MM.1S (cell line): Measurements from ENCODE around the gene HARS2.
"Not testable (repeated sequence)": the region's sequence is repeated elsewhere in the genome, so short reads cannot be mapped to it uniquely, and the experiment has no call there.

Source experiments
- DNase-seq: peaks from one replicate; pipeline ENCODE4 v3.0.0-alpha.2; 2015
- H2AFZ ChIP-seq: fragments of 300-600 bp; sonication (generic); 2 replicates; pipeline ENCODE4 v1.6.0; 2016; ENCODE audit warnings: antibody characterized with exemption, low read length
- H3F3A ChIP-seq: fragments of 300-600 bp; sonication (generic); 2 replicates; pipeline ENCODE4 v1.6.1; 2016; ENCODE audit warnings: mild to moderate bottlenecking, antibody characterized with exemption, low read length, moderate library complexity, mixed read lengths; ENCODE audit not compliant: insufficient read depth
- H3K27ac ChIP-seq: fragments of 300-600 bp; sonication (generic); 2 replicates; pipeline ENCODE4 v1.5.1; 2016; ENCODE audit warnings: mild to moderate bottlenecking, low read length
- H3K27me3 ChIP-seq: fragments of 300-600 bp; sonication (generic); replicated peaks from 2 replicates; pipeline ENCODE4 v1.6.0; 2016; ENCODE audit warnings: low read length; ENCODE audit not compliant: insufficient read depth
- H3K36me3 ChIP-seq: fragments of 300-600 bp; sonication (generic); replicated peaks from 2 replicates; pipeline ENCODE4 v1.6.1; 2016; ENCODE audit warnings: mild to moderate bottlenecking, low read length, mixed read lengths; ENCODE audit not compliant: insufficient read depth
- H3K4me1 ChIP-seq: fragments of 300-600 bp; sonication (generic); 2 replicates; pipeline ENCODE4 v1.6.1; 2016; ENCODE audit warnings: low read length, mixed read lengths
- H3K4me2 ChIP-seq: fragments of 300-600 bp; sonication (generic); 2 replicates; pipeline ENCODE4 v1.6.0; 2016; ENCODE audit warnings: low read depth, low read length
- H3K4me3 ChIP-seq: fragments of 300-600 bp; sonication (generic); 2 replicates; pipeline ENCODE4 v1.5.1; 2016; ENCODE audit warnings: low read length, mixed read lengths
- H3K79me2 ChIP-seq: fragments of 300-600 bp; sonication (generic); 2 replicates; pipeline ENCODE4 v1.6.1; 2016; ENCODE audit warnings: mixed run types, low read length, mixed read lengths
- H3K9ac ChIP-seq: fragments of 300-600 bp; sonication (generic); 2 replicates; pipeline ENCODE4 v1.6.1; 2016; ENCODE audit warnings: low read length, mixed read lengths
- H3K9me2 ChIP-seq: fragments of 300-600 bp; sonication (generic); replicated peaks from 2 replicates; pipeline ENCODE4 v1.6.1; 2016; ENCODE audit warnings: mild to moderate bottlenecking, low read length, mixed read lengths; ENCODE audit not compliant: insufficient read depth
- H3K9me3 ChIP-seq: fragments of 300-600 bp; sonication (generic); replicated peaks from 2 replicates; pipeline ENCODE4 v1.6.1; 2016; ENCODE audit warnings: mild to moderate bottlenecking, low read length, mixed read lengths; ENCODE audit not compliant: insufficient read depth
- H4K20me1 ChIP-seq: fragments of 300-600 bp; sonication (generic); 2 replicates; pipeline ENCODE4 v1.6.1; 2016; ENCODE audit warnings: mild to moderate bottlenecking, low read length, moderate library complexity, mixed read lengths; ENCODE audit not compliant: insufficient read depth
- EZH2 ChIP-seq: fragments of 300-600 bp; sonication (generic); optimal IDR thresholded peaks from 2 replicates; pipeline ENCODE3; 2017; ENCODE audit warnings: low read depth, mild to moderate bottlenecking, antibody characterized with exemption, low read length, mixed read lengths
- EZH2phosphoT487 ChIP-seq: fragments of 300-600 bp; sonication (generic); IDR thresholded peaks from 2 replicates; pipeline ENCODE4 v1.6.1; 2018; ENCODE audit warnings: antibody characterized with exemption, low read length
- TF ChIP-seq, protein P1 (sequence below): fragments of 300-600 bp; sonication (generic); IDR thresholded peaks from 2 replicates; pipeline ENCODE4 v1.5.1; 2016; ENCODE audit warnings: antibody characterized with exemption, low read length, mixed read lengths

HARS2 gene

DNA sequence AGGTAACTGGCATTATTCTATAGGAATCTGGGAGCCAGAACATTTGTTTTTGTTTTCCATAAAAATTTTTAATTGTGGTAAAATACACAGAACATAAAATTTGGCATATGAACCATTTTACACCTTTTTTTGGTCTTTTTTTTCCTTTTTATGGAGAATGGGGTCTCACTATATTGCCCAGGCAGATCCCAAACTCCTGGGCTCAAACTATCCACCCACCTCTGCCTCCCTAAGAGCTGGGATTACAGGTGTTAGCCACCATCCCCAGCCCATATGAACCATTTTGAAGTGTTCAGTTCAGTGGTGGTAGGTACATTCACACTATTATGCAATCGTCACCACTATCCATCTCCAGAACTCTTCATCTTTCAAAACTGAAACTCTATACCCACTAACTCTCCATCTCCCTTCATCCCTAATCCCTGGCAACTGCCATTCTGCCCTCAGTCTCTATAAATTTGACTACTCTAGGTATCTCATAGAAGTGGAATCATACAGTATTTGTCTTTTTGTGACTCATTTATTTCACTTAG lies 22.4 kb downstream of the HARS2 start:
- Histone ChIP-seq H3K79me2 (no peaks in the 10 kb centered on the region), H3K9me2 (no peaks in the 10 kb centered on the region), H3K4me2 (no peak overlapping the region), H3K36me3 (no peaks in the 10 kb centered on the region), H2AFZ (no peak overlapping the region), H3K27me3 (no peaks in the 10 kb centered on the region), H3K9me3 (no peaks in the 10 kb centered on the region), H3K27ac (no peak overlapping the region), H3K4me3 (no peak overlapping the region), H4K20me1 (no peaks in the 10 kb centered on the region), H3K4me1 (peaks cover 6% of the 10 kb centered on the region; the same call in 1 of the 2 replicates), H3F3A (peaks cover 17% of the 10 kb centered on the region), H3K9ac (no peak overlapping the region)
- TF ChIP-seq EZH2 (no peak), EZH2phosphoT487 (no peak)
- TF ChIP-seq, protein P1, sequence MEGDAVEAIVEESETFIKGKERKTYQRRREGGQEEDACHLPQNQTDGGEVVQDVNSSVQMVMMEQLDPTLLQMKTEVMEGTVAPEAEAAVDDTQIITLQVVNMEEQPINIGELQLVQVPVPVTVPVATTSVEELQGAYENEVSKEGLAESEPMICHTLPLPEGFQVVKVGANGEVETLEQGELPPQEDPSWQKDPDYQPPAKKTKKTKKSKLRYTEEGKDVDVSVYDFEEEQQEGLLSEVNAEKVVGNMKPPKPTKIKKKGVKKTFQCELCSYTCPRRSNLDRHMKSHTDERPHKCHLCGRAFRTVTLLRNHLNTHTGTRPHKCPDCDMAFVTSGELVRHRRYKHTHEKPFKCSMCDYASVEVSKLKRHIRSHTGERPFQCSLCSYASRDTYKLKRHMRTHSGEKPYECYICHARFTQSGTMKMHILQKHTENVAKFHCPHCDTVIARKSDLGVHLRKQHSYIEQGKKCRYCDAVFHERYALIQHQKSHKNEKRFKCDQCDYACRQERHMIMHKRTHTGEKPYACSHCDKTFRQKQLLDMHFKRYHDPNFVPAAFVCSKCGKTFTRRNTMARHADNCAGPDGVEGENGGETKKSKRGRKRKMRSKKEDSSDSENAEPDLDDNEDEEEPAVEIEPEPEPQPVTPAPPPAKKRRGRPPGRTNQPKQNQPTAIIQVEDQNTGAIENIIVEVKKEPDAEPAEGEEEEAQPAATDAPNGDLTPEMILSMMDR = no peak
- no peak for DNase-seq

DNA sequence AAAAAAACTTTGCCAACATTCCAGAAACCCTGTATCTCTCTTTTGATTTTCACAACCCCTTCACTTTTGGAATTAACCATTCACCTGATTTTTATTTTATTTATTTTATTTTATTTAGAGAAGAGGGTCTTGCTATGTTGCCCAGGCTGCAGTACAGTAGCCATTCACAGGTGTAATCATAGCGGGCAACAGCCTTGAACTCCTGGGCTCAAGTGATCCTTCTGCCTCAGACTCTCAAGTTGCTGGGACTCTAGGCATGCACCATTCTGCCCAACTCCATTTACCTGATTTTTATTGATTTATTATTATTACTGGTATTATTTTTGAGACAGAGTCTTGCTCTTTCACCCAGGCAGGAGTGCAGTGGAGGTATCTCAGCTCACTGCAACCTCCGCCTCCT lies 25.0 kb downstream of the HARS2 start:
- H3K9me3 ChIP-seq, H3K4me3 ChIP-seq, H3K27me3 ChIP-seq, DNase-seq, H4K20me1 ChIP-seq, H3K36me3 ChIP-seq, H3K4me2 ChIP-seq, H3K27ac ChIP-seq, H3K4me1 ChIP-seq, H3K79me2 ChIP-seq, H3F3A ChIP-seq, H3K9me2 ChIP-seq, H2AFZ ChIP-seq, H3K9ac ChIP-seq: not testable (repeated sequence)

DNA sequence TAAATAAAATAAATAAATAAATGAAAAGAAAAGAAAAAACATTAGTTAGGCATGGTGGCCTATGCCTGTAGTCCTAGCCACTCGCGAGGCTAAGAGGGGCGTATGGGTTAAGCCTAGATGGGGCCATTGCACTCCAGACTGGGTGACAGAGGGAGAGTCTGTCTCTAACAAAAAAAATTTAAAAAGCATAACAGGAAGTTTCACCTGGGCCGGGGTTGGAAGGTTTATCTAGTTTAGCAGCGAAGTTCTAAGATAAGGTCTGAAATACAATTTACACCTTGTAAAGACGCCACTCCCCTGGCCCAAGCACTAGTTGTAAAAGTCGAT lies 27.0 kb downstream of the HARS2 start:
- Histone ChIP-seq H3K36me3 (no peaks in the 10 kb centered on the region), H3K4me2 (no peak overlapping the region), H3K27me3 (no peaks in the 10 kb centered on the region), H3K9me2 (no peaks in the 10 kb centered on the region), H3K79me2 (no peaks in the 10 kb centered on the region), H3K9me3 (no peaks in the 10 kb centered on the region), H2AFZ (no peak overlapping the region), H3K27ac (no peak overlapping the region), H3K4me1 (no peaks in the 10 kb centered on the region), H3K4me3 (no peak overlapping the region), H4K20me1 (no peaks in the 10 kb centered on the region), H3K9ac (no peak overlapping the region), H3F3A (no peaks in the 10 kb centered on the region)
- no peak for TF ChIP-seq EZH2phosphoT487
- TF ChIP-seq, protein P1 = no peak
- DNase-seq = no peak

DNA sequence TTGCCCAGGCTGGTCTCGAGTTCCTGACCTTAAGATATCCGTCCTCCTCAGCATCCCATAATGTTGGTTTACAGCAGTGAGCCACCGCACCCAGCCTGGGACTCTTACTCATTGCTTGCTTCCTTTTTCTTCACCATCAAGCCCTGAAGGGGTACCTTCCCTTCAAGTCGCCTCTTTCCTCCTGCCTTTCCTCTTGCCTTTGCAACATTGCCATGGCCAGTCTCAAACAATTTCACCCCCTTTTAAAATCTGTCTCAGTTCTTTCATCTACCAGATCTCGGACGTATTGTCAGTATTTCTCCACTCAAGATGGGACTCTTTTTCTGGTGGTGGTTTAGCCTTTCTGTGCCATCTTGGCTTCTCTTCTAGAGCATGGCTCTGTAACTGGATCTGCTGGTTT lies 29.5 kb downstream of the HARS2 start:
- H2AFZ ChIP-seq, H3K27me3 ChIP-seq, H3K4me2 ChIP-seq, H3K9me3 ChIP-seq, H3K4me1 ChIP-seq, H3K4me3 ChIP-seq, H3K27ac ChIP-seq, DNase-seq, H3F3A ChIP-seq, H3K9ac ChIP-seq, H3K9me2 ChIP-seq, H3K36me3 ChIP-seq, H3K79me2 ChIP-seq, H4K20me1 ChIP-seq: not testable (repeated sequence)

DNA sequence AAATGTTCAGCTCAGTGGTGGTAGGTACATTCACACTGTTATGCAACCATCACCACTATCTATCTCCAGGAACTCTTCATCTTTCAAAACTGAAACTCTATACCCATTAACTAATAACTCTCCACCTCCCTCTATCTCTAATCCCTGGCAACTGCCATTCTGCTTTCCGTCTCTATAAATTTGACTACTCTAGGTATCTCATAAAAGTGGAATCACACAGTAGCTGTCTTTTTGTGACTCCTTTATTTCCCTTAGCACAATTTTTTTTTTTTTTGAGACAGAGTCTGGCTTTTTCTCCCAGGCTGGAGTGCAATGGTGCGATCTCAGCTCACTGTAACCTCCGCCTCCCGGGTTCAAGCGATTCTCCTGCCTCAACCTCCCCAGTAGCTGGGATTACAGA lies 30.1 kb downstream of the HARS2 start:
- not testable (repeated sequence) for H3K4me1 ChIP-seq

More for the DNA sequence above, 30.1 kb downstream of the HARS2 start:
- not testable (repeated sequence) for H3K9me3 ChIP-seq, H3K9me2 ChIP-seq, H3K9ac ChIP-seq, H3K4me2 ChIP-seq, H3K36me3 ChIP-seq, H2AFZ ChIP-seq, H3K27me3 ChIP-seq, H3K79me2 ChIP-seq, H4K20me1 ChIP-seq, H3K4me3 ChIP-seq, DNase-seq, H3K27ac ChIP-seq, H3F3A ChIP-seq
